ENCODE measurements around the gene PSMD11.
"Not testable (repeated sequence)": the region's sequence is repeated elsewhere in the genome, so short reads cannot be mapped to it uniquely, and the experiment has no call there.

The PSMD11 gene

GRCh38 chr17:32444301-32445073 lies at the start of gene PSMD11:
Gene PSMD11, plus strand, starts transcription at chr17:32444510. Its CDS starts 14 bp downstream, at chr17:32444524.
- DNase-seq (ENCODE audit: low read depth in 3 of 3, low spot score in 1 of 3), result peak; percentile 96 to 98 (median 97)

GRCh38 chr17:32396343-32396742 lies 48.0 kb upstream of the PSMD11 start:
- DNase-seq (ENCODE audit: low read depth in 3 of 3, low spot score in 1 of 3), result no peak

- no peak for DNase-seq (ENCODE audit: low read depth in 3 of 3, low spot score in 1 of 3)
Observed at GRCh38 chr17:32398946-32399345, 45.4 kb upstream of the PSMD11 start.

- DNase-seq (ENCODE audit: low read depth in 3 of 3, low spot score in 1 of 3), result not testable (repeated sequence)
Observed at GRCh38 chr17:32410085-32410484, 34.2 kb upstream of the PSMD11 start.

- no peak for DNase-seq (ENCODE audit: low read depth in 3 of 3, low spot score in 1 of 3)
Observed at GRCh38 chr17:32426894-32427293, 17.4 kb upstream of the PSMD11 start.

GRCh38 chr17:32429598-32429997 lies 14.7 kb upstream of the PSMD11 start:
- no peak for DNase-seq (ENCODE audit: low read depth in 3 of 3, low spot score in 1 of 3)

- DNase-seq (ENCODE audit: low read depth in 3 of 3, low spot score in 1 of 3), result no peak
Observed at GRCh38 chr17:32440722-32441121, 3.6 kb upstream of the PSMD11 start.

GRCh38 chr17:32441886-32442285 lies 2.4 kb upstream of the PSMD11 start:
- DNase-seq (ENCODE audit: low read depth in 3 of 3, low spot score in 1 of 3), result no peak

- no peak for DNase-seq (ENCODE audit: low read depth in 3 of 3, low spot score in 1 of 3)
Observed at GRCh38 chr17:32443827-32444300, 446 bp upstream of the PSMD11 start.

GRCh38 chr17:32445074-32445415 lies 735 bp downstream of the PSMD11 start:
- DNase-seq (ENCODE audit: low read depth in 3 of 3, low spot score in 1 of 3), result no peak

GRCh38 chr17:32445497-32445896 lies 1.2 kb downstream of the PSMD11 start:
- no peak for DNase-seq (ENCODE audit: low read depth in 3 of 3, low spot score in 1 of 3)

- DNase-seq (ENCODE audit: low read depth in 3 of 3, low spot score in 1 of 3), result no peak
Observed at GRCh38 chr17:32445971-32446370, 1.7 kb downstream of the PSMD11 start.

GRCh38 chr17:32446949-32447348 lies 2.6 kb downstream of the PSMD11 start:
- DNase-seq (ENCODE audit: low read depth in 3 of 3, low spot score in 1 of 3), result no peak

- no peak for DNase-seq (ENCODE audit: low read depth in 3 of 3, low spot score in 1 of 3)
Observed at GRCh38 chr17:32449963-32450362, 5.7 kb downstream of the PSMD11 start.

- DNase-seq (ENCODE audit: low read depth in 3 of 3, low spot score in 1 of 3), result not testable (repeated sequence)
Observed at GRCh38 chr17:32450379-32450778, 6.1 kb downstream of the PSMD11 start.

GRCh38 chr17:32451879-32452278 lies 7.6 kb downstream of the PSMD11 start:
- no peak for DNase-seq (ENCODE audit: low read depth in 3 of 3, low spot score in 1 of 3)

GRCh38 chr17:32452281-32452680 lies 8.0 kb downstream of the PSMD11 start:
- DNase-seq (ENCODE audit: low read depth in 3 of 3, low spot score in 1 of 3), result no peak

- no peak for DNase-seq (ENCODE audit: low read depth in 3 of 3, low spot score in 1 of 3)
Observed at GRCh38 chr17:32453370-32453769, 9.1 kb downstream of the PSMD11 start.

- DNase-seq (ENCODE audit: low read depth in 3 of 3, low spot score in 1 of 3), result no peak
Observed at GRCh38 chr17:32458371-32458770, 14.1 kb downstream of the PSMD11 start.

GRCh38 chr17:32460054-32460453 lies 15.7 kb downstream of the PSMD11 start:
- DNase-seq (ENCODE audit: low read depth in 3 of 3, low spot score in 1 of 3), result no peak

GRCh38 chr17:32461498-32461852 lies 17.2 kb downstream of the PSMD11 start:
- no peak for DNase-seq (ENCODE audit: low read depth in 3 of 3, low spot score in 1 of 3)

GRCh38 chr17:32461853-32462617 lies 17.7 kb downstream of the PSMD11 start:
- DNase-seq (ENCODE audit: low read depth in 3 of 3, low spot score in 1 of 3), result peak; percentile 13 to 45 (median 19)

Data from stimulated activated CD4-positive, alpha-beta T cell treated with anti-CD3 and anti-CD28 coated beads, TNF-alpha, amount 100 ng/mL, for 1 hour (primary cell).